Kidney epithelial cell (primary cell): ENCODE results near the gene TMEM220. TPM values are rescaled to one million over a fixed set of nuclear protein-coding genes. Genes with fewer than 3 reads are reported as not detected.

Experiments used
- DNase-seq: peaks from one replicate; pipeline ENCODE4 v3.0.0-alpha.2; 2010; ENCODE audit warnings: low read depth
- H3K27me3 ChIP-seq: 2 replicates; pipeline ENCODE4 v1.6.0; 2011; ENCODE audit warnings: low read length; ENCODE audit not compliant: control insufficient read depth, insufficient read depth
- H3K36me3 ChIP-seq: 2 replicates; pipeline ENCODE4 v1.5.1; 2011; ENCODE audit warnings: low read length; ENCODE audit not compliant: control insufficient read depth, insufficient read depth
- H3K4me3 ChIP-seq: 2 replicates; pipeline ENCODE4 v1.5.1; 2011; ENCODE audit warnings: low read depth, mild to moderate bottlenecking, control low read depth, low read length
- CTCF ChIP-seq: IDR thresholded peaks from 2 replicates; pipeline ENCODE4 v1.5.1; 2011; ENCODE audit warnings: mild to moderate bottlenecking, moderate library complexity, low read length, control low read depth, inconsistent platforms; ENCODE audit not compliant: insufficient read depth, poor library complexity, severe bottlenecking
- total RNA-seq: library from RNA; depleted of rRNA; stranded (reverse); fragments of >200 nt; gene quantifications from 2 replicates; pipeline ENCODE4 v1.2.3, GENCODE V29; 2015

TMEM220 gene
- total RNA-seq, 1 donor from 2014 or later, result 2.8 TPM

- no peak for TF ChIP-seq CTCF
- Histone ChIP-seq H3K4me3 (no peak overlapping the region), H3K36me3 (no peaks in the 10 kb centered on the region), H3K27me3 (peaks cover under 1% of the 10 kb centered on the region)
- DNase-seq, result no peak
These were observed 13.6 kb upstream of the TMEM220 start for GRCh38 chr17:10743316-10744009.

GRCh38 chr17:10742431-10742830 lies 12.6 kb upstream of the TMEM220 start:
- no peak for TF ChIP-seq CTCF
- H3K4me3 ChIP-seq, result no peak overlapping the region
- DNase-seq, result no peak

GRCh38 chr17:10741416-10742135 lies 11.8 kb upstream of the TMEM220 start:
- no peak overlapping the region for H3K4me3 ChIP-seq
- no peak for DNase-seq
- no peaks in the 10 kb centered on the region for H3K36me3 ChIP-seq
- H3K27me3 ChIP-seq, result peaks cover 2% of the 10 kb centered on the region
- TF ChIP-seq CTCF, result no peak

More at GRCh38 chr17:10742431-10742830, 12.6 kb upstream of the TMEM220 start:
- peaks cover 2% of the 10 kb centered on the region for H3K27me3 ChIP-seq
- no peaks in the 10 kb centered on the region for H3K36me3 ChIP-seq

GRCh38 chr17:10739386-10739785 lies 9.6 kb upstream of the TMEM220 start:
- H3K36me3 ChIP-seq, result no peaks in the 10 kb centered on the region
- no peak overlapping the region for H3K4me3 ChIP-seq
- DNase-seq, result no peak
- H3K27me3 ChIP-seq, result peaks cover 2% of the 10 kb centered on the region
- no peak for TF ChIP-seq CTCF

GRCh38 chr17:10738521-10739258 lies 8.9 kb upstream of the TMEM220 start:
- no peak for TF ChIP-seq CTCF
- Histone ChIP-seq H3K27me3 (peaks cover 2% of the 10 kb centered on the region), H3K36me3 (no peaks in the 10 kb centered on the region), H3K4me3 (no peak overlapping the region)
- DNase-seq, result no peak
